Neuronal stem cell (in vitro differentiated cells): Measurements from ENCODE around the gene OCEL1.
A peak's percentile ranks its signal among the peaks of the same experiment; 100 is the strongest.
"Not testable (repeated sequence)": the region's sequence is repeated elsewhere in the genome, so short reads cannot be mapped to it uniquely, and the experiment has no call there.

Experiments used
- DNase-seq: peaks from one replicate; pipeline ENCODE4 v3.0.0-alpha.2; 2013; ENCODE audit warnings: low spot score
- H2AFZ ChIP-seq: one replicate; pipeline ENCODE4 v1.6.1; 2013; ENCODE audit warnings: mild to moderate bottlenecking, low read length, inconsistent platforms
- H2AK5ac ChIP-seq: 2 replicates; pipeline ENCODE4 v1.6.1; 2013; ENCODE audit warnings: low read depth, mild to moderate bottlenecking, inconsistent platforms, low read length, moderate library complexity, mixed read lengths
- H2BK120ac ChIP-seq: 2 replicates; pipeline ENCODE4 v1.6.1; 2013; ENCODE audit warnings: low read depth, mild to moderate bottlenecking, inconsistent platforms, low read length, moderate library complexity, mixed read lengths
- H2BK12ac ChIP-seq: one replicate; pipeline ENCODE4 v1.6.1; 2013; ENCODE audit warnings: low read length, inconsistent platforms
- H2BK15ac ChIP-seq: 2 replicates; pipeline ENCODE4 v1.6.1; 2013; ENCODE audit warnings: mild to moderate bottlenecking, low read length, inconsistent platforms, mixed read lengths
- H2BK5ac ChIP-seq: one replicate; pipeline ENCODE4 v1.6.1; 2013; ENCODE audit warnings: inconsistent platforms, mild to moderate bottlenecking, low read length, moderate library complexity
- H3K14ac ChIP-seq: one replicate; pipeline ENCODE4 v1.6.1; 2013; ENCODE audit warnings: low read length, inconsistent platforms
- H3K18ac ChIP-seq: 2 replicates; pipeline ENCODE4 v1.6.1; 2013; ENCODE audit warnings: low read length, inconsistent platforms
- H3K23ac ChIP-seq: 2 replicates; pipeline ENCODE4 v1.6.1; 2013; ENCODE audit warnings: low read depth, mild to moderate bottlenecking, mixed read lengths, low read length, inconsistent platforms; ENCODE audit not compliant: poor library complexity
- H3K27ac ChIP-seq: replicated peaks from 3 replicates; pipeline ENCODE4 v1.5.1; 2013; ENCODE audit warnings: low read length, inconsistent platforms
- H3K27me3 ChIP-seq, 3 experiments: 2 replicates each; pipeline ENCODE4 v1.6.1; 2013; ENCODE audit warnings: low read length in 3 of 3, mild to moderate bottlenecking in 2 of 3, inconsistent platforms in 1 of 3, low read depth in 1 of 3, mixed read lengths in 1 of 3, moderate library complexity in 1 of 3; ENCODE audit not compliant: control insufficient read depth in 3 of 3, insufficient read depth in 3 of 3
- H3K36me3 ChIP-seq, 2 donors: replicated peaks in 1 of 2; 2 replicates each; pipeline ENCODE4 v1.6.1; 2013; ENCODE audit warnings: low read length in 2 of 2; ENCODE audit not compliant: control insufficient read depth in 2 of 2, insufficient read depth in 2 of 2
- H3K4ac ChIP-seq: 2 replicates; pipeline ENCODE4 v1.6.1; 2013; ENCODE audit warnings: inconsistent platforms, mild to moderate bottlenecking, low read length, moderate library complexity
- H3K4me1 ChIP-seq, 2 donors: 1 replicate in 1 of 2; 2 replicates in 1 of 2; pipeline ENCODE4 v1.6.1; 2013; ENCODE audit warnings: low read length in 2 of 2, low read depth in 1 of 2; ENCODE audit not compliant: control insufficient read depth in 2 of 2, insufficient read depth in 1 of 2
- H3K4me2 ChIP-seq: one replicate; pipeline ENCODE4 v1.6.1; 2013; ENCODE audit warnings: mild to moderate bottlenecking, low read length, inconsistent platforms; ENCODE audit not compliant: insufficient read depth, poor library complexity, severe bottlenecking
- H3K4me3 ChIP-seq, 2 donors: 2 replicates each; pipeline ENCODE4 v1.5.1; 2013; ENCODE audit warnings: low read length in 2 of 2, mild to moderate bottlenecking in 2 of 2, inconsistent platforms in 1 of 2, moderate library complexity in 1 of 2
- H3K79me1 ChIP-seq: one replicate; pipeline ENCODE4 v1.6.1; 2013; ENCODE audit warnings: low read depth, mild to moderate bottlenecking, inconsistent platforms, low read length, moderate library complexity
- H3K9ac ChIP-seq: one replicate; pipeline ENCODE4 v1.6.1; 2013; ENCODE audit warnings: mild to moderate bottlenecking, low read depth, low read length, inconsistent platforms; ENCODE audit not compliant: poor library complexity
- H3K9me3 ChIP-seq, 2 donors: replicated peaks in 1 of 2; 2 replicates each; pipeline versions ENCODE3 to v1.6.1; 2013; ENCODE audit warnings: low read length in 2 of 2, mild to moderate bottlenecking in 2 of 2, inconsistent platforms in 1 of 2, low read depth in 1 of 2, mixed read lengths in 1 of 2, moderate library complexity in 1 of 2; ENCODE audit not compliant: control insufficient read depth in 2 of 2, insufficient read depth in 1 of 2
- H4K8ac ChIP-seq: one replicate; pipeline ENCODE4 v1.6.1; 2013; ENCODE audit warnings: low read depth, mild to moderate bottlenecking, inconsistent platforms, low read length, moderate library complexity
- H4K91ac ChIP-seq: one replicate; pipeline ENCODE4 v1.6.1; 2013; ENCODE audit warnings: low read length, low read depth, mild to moderate bottlenecking, inconsistent platforms; ENCODE audit not compliant: poor library complexity
- WGBS, 2 donors: extraction: QIAGEN DNeasy Blood & Tissue Kit; methylation state at CpG; one replicate each; pipeline ENCODE4 v1.1.7; 2013; ENCODE audit warnings: missing lambda C conversion rate in 2 of 2, mixed read lengths in 1 of 2; ENCODE audit not compliant: insufficient read length in 2 of 2, insufficient replicate concordance in 1 of 2; ENCODE audit errors: extremely low coverage in 2 of 2; 5-methylcytosine and 5-hydroxymethylcytosine counted together

OCEL1 gene

DNA sequence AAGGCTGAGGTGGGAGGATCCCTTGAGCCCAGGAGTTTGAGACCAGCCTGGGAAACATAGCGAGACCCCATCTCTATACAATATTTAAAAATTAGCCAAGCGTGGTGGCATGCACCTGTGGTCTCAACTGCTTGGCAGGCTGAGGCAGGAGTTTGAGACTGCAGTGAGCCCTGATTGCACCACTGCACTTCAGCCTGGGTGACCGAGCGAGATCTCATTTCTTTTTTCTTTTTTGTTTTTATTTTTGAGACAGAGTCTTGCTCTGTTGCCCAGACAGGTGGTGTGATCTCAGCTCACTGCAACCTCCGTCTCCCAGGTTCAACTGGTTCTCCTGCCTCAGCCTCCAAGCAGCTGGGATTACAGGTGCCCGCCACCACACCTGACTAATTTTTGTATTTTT, 34.3 kb upstream of the OCEL1 start:
- not testable (repeated sequence) for H3K27me3 ChIP-seq, H2BK15ac ChIP-seq, H2BK120ac ChIP-seq, H4K91ac ChIP-seq, H3K4ac ChIP-seq, H3K4me1 ChIP-seq, H3K23ac ChIP-seq, H3K9ac ChIP-seq, H2BK5ac ChIP-seq, H3K4me3 ChIP-seq, H2AFZ ChIP-seq, H2AK5ac ChIP-seq, H4K8ac ChIP-seq, H3K79me1 ChIP-seq, H3K14ac ChIP-seq, H3K4me2 ChIP-seq, H3K27ac ChIP-seq, H2BK12ac ChIP-seq, H3K18ac ChIP-seq, H3K9me3 ChIP-seq, DNase-seq
- H3K36me3 ChIP-seq: peaks cover 41 to 91% of the 10 kb centered on the region in 2 donors
- WGBS, 2 donors: no CpG with 5 or more reads among the region's 6 CpGs

DNA sequence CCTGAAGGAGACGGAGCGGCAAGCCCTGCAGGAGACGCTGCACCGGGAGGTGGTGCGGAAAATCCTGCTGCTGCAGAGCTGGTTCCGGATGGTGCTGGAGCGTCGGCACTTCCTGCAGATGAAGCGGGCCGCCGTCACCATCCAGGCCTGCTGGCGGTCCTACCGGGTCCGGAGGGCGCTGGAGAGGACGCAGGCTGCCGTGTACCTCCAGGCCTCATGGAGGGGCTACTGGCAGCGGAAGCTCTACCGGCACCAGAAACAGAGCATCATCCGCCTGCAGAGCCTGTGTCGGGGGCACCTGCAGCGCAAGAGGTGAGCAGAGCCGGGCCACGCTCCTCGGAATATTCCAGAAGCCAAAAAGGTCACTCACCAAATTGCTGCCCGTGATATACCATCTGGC, 33.3 kb upstream of the OCEL1 start:
- Histone ChIP-seq H3K4ac (no peak overlapping the region), H3K36me3 (peaks cover 41 to 91% of the 10 kb centered on the region in 2 donors), H3K27ac (no peak overlapping the region), H3K23ac (peak overlapping the region; percentile 22), H2BK120ac (no peak overlapping the region), H2AK5ac (no peak overlapping the region), H2AFZ (no peak overlapping the region), H3K27me3 (no peaks in the 10 kb centered on the region), H3K14ac (no peak overlapping the region), H3K9me3 (no peaks in the 10 kb centered on the region), H3K4me1 (no peaks in the 10 kb centered on the region), H2BK12ac (no peak overlapping the region), H3K18ac (no peak overlapping the region), H2BK5ac (no peak overlapping the region), H3K9ac (no peak overlapping the region), H2BK15ac (no peak overlapping the region), H3K4me2 (no peak overlapping the region), H4K91ac (no peak overlapping the region), H3K4me3 (no peak overlapping the region), H3K79me1 (no peaks in the 10 kb centered on the region), H4K8ac (no peak overlapping the region)
- no peak for DNase-seq
- WGBS, 2 donors: no CpG with 5 or more reads among the region's 26 CpGs

DNA sequence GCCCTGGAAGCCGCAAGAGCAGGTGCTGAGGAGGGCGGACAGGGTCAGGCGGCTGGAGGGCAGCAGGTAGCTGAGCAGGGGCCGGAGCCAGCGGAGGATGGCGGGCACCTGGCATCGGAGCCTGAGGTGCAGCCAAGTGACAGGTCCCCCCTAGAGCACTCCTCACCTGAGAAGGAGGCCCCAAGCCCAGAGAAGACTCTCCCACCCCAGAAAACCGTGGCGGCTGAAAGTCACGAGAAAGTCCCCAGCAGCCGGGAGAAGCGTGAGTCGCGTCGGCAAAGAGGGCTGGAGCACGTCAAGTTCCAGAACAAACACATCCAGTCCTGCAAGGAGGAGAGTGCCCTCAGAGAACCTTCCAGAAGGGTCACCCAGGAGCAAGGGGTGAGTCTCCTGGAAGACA, 31.4 kb upstream of the OCEL1 start:
- H3K9me3 ChIP-seq: no peaks in the 10 kb centered on the region
- no peak overlapping the region for H4K8ac ChIP-seq
- DNase-seq: no peak
- no CpG with 5 or more reads among the region's 16 CpGs for WGBS, 2 donors
- no peak overlapping the region for H2AK5ac ChIP-seq
- H3K9ac ChIP-seq: no peak overlapping the region
- H2AFZ ChIP-seq: no peak overlapping the region
- no peaks in the 10 kb centered on the region for H3K27me3 ChIP-seq
- H3K23ac ChIP-seq: no peak overlapping the region
- H2BK12ac ChIP-seq: no peak overlapping the region
- H3K4me3 ChIP-seq: no peak overlapping the region
- H3K18ac ChIP-seq: no peak overlapping the region
- no peak overlapping the region for H3K4me2 ChIP-seq
- H4K91ac ChIP-seq: no peak overlapping the region
- no peak overlapping the region for H2BK120ac ChIP-seq
- H2BK15ac ChIP-seq: no peak overlapping the region
- peaks cover 39 to 90% of the 10 kb centered on the region in 2 donors for H3K36me3 ChIP-seq
- H3K14ac ChIP-seq: no peak overlapping the region
- peaks cover 1% of the 10 kb centered on the region for H3K79me1 ChIP-seq
- no peak overlapping the region for H2BK5ac ChIP-seq
- H3K4me1 ChIP-seq: no peaks in the 10 kb centered on the region
- H3K27ac ChIP-seq: no peak overlapping the region
- no peak overlapping the region for H3K4ac ChIP-seq

DNA sequence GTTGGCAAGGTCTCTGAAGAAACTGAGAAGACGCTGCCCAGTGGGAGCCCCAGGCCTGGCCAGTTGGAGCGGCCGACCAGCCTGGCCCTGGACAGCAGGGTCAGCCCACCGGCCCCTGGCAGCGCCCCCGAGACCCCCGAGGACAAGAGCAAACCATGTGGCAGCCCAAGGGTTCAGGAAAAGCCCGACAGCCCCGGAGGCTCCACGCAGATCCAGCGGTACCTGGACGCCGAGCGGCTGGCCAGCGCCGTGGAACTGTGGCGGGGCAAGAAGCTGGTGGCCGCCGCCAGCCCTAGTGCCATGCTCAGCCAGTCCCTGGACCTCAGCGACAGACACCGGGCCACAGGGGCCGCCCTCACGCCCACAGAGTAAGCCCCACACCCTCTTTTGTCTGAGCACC, 30.9 kb upstream of the OCEL1 start:
- H2BK120ac ChIP-seq: no peak overlapping the region
- H3K4me2 ChIP-seq: no peak overlapping the region
- H4K91ac ChIP-seq: no peak overlapping the region
- H3K27ac ChIP-seq: no peak overlapping the region
- no peak overlapping the region for H2AFZ ChIP-seq
- H3K36me3 ChIP-seq: peaks cover 40 to 91% of the 10 kb centered on the region in 2 donors
- no peak overlapping the region for H2BK15ac ChIP-seq
- H3K27me3 ChIP-seq: no peaks in the 10 kb centered on the region
- H2BK12ac ChIP-seq: no peak overlapping the region
- no peak overlapping the region for H3K4me3 ChIP-seq
- no peak overlapping the region for H3K23ac ChIP-seq
- H3K4ac ChIP-seq: no peak overlapping the region
- no peak overlapping the region for H3K18ac ChIP-seq
- H3K4me1 ChIP-seq: no peaks in the 10 kb centered on the region
- no CpG with 5 or more reads among the region's 23 CpGs for WGBS, 2 donors
- H3K9me3 ChIP-seq: no peaks in the 10 kb centered on the region
- no peak overlapping the region for H3K9ac ChIP-seq
- H2BK5ac ChIP-seq: no peak overlapping the region
- H3K14ac ChIP-seq: peak overlapping the region; percentile 8
- no peak overlapping the region for H2AK5ac ChIP-seq
- no peak overlapping the region for H4K8ac ChIP-seq
- H3K79me1 ChIP-seq: peaks cover 1% of the 10 kb centered on the region
- DNase-seq: no peak
